GM23338 (cell line): Measurements from ENCODE around the gene TOP1.

Source experiments
- CTCF ChIP-seq, 2 experiments: fragments of 200-600 bp in 1 of 2; sonication (generic) in 1 of 2; conservative IDR thresholded peaks; 2 replicates each; pipeline versions ENCODE4 v1.5.1 to v1.6.1; 2016 to 2017; ENCODE audit warnings: antibody characterized with exemption in 2 of 2, low read depth in 2 of 2, mild to moderate bottlenecking in 2 of 2, moderate library complexity in 1 of 2
- EZH2 ChIP-seq: fragments of 200-600 bp; sonication (generic); IDR thresholded peaks from one replicate; pipeline ENCODE4 v1.8.0; 2017; ENCODE audit warnings: antibody characterized with exemption, mild to moderate bottlenecking, low read depth; ENCODE audit not compliant: unreplicated experiment
- POLR2AphosphoS5 ChIP-seq: IDR thresholded peaks from 2 replicates; pipeline ENCODE4 v1.6.1; 2016; ENCODE audit warnings: antibody characterized with exemption, low read depth
- TF ChIP-seq, protein P1 (sequence below): IDR thresholded peaks from one replicate; pipeline ENCODE4 v1.6.1; 2018; ENCODE audit warnings: antibody characterized with exemption; ENCODE audit not compliant: unreplicated experiment

DNA sequence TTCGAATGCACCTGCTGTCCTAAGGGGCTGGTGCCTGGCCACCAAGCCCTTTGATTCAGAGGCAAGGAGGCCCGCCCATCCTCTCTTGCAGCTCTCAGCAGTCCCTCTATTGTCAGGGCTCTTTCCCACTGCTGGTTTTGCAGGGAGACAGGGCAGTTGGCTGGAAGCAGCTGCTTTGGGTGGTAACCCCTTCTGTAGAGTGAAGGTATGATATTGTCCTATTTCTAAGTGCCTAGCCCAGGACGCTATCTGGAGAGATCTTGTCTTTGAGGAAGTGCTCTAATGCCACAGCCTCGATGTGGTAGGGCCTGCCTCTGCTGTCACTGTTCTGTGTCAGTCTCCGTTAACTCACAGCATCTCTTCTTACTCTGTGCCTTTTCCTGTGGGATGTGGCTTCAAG, 114.3 kb downstream of the TOP1 start:
- TF ChIP-seq CTCF (conservative IDR thresholded peaks at IDR 0.05; ENCODE audit: low read depth in 2 of 2) (no peak), EZH2 (no peak), POLR2AphosphoS5 (no peak)
- TF ChIP-seq, protein P1, sequence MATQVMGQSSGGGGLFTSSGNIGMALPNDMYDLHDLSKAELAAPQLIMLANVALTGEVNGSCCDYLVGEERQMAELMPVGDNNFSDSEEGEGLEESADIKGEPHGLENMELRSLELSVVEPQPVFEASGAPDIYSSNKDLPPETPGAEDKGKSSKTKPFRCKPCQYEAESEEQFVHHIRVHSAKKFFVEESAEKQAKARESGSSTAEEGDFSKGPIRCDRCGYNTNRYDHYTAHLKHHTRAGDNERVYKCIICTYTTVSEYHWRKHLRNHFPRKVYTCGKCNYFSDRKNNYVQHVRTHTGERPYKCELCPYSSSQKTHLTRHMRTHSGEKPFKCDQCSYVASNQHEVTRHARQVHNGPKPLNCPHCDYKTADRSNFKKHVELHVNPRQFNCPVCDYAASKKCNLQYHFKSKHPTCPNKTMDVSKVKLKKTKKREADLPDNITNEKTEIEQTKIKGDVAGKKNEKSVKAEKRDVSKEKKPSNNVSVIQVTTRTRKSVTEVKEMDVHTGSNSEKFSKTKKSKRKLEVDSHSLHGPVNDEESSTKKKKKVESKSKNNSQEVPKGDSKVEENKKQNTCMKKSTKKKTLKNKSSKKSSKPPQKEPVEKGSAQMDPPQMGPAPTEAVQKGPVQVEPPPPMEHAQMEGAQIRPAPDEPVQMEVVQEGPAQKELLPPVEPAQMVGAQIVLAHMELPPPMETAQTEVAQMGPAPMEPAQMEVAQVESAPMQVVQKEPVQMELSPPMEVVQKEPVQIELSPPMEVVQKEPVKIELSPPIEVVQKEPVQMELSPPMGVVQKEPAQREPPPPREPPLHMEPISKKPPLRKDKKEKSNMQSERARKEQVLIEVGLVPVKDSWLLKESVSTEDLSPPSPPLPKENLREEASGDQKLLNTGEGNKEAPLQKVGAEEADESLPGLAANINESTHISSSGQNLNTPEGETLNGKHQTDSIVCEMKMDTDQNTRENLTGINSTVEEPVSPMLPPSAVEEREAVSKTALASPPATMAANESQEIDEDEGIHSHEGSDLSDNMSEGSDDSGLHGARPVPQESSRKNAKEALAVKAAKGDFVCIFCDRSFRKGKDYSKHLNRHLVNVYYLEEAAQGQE = no peak
